Measurements from ENCODE around the gene ETS2.
"Not testable (repeated sequence)": the region's sequence is repeated elsewhere in the genome, so short reads cannot be mapped to it uniquely, and the experiment has no call there.

ETS2 gene

GRCh38 chr21:38823737-38824123, 18.0 kb downstream of the ETS2 start:
- ChIA-PET POLR2A (no interaction called here), CTCF (interaction anchor here (1.2 to 2.1 kb wide), 2 partner anchors 14 to 16 kb away, joined by 3 to 6 read pairs; no protein-coding TSS in a partner anchor)
- TF ChIP-seq CTCF (IDR thresholded peaks at IDR 0.05; ENCODE audit: control extremely low read depth, extremely low read depth, low read depth, missing control alignments) = no peak
- DNase-seq (ENCODE audit: extremely low spot score) = no peak

DNA sequence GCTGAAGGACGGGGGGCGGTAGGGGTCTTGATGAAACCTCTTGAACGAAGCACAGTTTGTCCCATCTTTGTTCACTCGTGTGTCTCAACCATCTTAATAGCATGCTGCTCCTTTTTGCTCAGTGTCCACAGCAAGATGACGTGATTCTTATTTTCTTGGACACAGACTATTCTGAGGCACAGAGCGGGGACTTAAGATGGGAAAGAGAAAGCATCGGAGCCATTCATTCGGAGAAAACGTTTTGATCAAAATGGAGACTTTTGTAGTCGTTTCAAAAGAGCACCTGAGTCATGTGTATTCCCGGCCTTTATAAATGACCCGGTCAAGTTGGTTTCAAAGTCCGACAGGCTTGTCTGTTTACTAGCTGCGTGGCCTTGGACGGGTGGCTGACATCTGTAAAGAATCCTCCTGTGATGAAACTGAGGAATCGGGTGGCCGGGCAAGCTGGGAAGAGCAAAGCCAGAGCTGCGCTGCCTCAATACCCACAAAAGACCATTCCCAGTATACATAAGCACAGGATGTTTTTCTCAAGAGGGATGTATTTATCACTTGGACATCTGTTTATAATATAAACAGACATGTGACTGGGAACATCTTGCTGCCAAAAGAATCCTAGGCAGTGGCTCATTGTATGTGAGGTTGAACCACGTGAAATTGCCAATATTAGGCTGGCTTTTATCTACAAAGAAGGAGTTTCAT, 18.5 kb downstream of the ETS2 start:
- ChIA-PET CTCF (interaction anchor here (1.2 to 2.1 kb wide), 2 partner anchors 15 to 17 kb away, joined by 3 to 6 read pairs; no protein-coding TSS in a partner anchor), POLR2A (no interaction called here)
- no peak for TF ChIP-seq CTCF (IDR thresholded peaks at IDR 0.05; ENCODE audit: control extremely low read depth, extremely low read depth, low read depth, missing control alignments)
- no peak for DNase-seq (ENCODE audit: extremely low spot score)

- ChIA-PET CTCF (no interaction called here), POLR2A (no interaction called here)
- TF ChIP-seq CTCF (IDR thresholded peaks at IDR 0.05; ENCODE audit: control extremely low read depth, extremely low read depth, low read depth, missing control alignments) = no peak
- no peak for DNase-seq (ENCODE audit: extremely low spot score)
Measured at GRCh38 chr21:38825269-38825668, 19.5 kb downstream of the ETS2 start.

- TF ChIP-seq CTCF (IDR thresholded peaks at IDR 0.05; ENCODE audit: control extremely low read depth, extremely low read depth, low read depth, missing control alignments) = no peak
- CTCF ChIA-PET = no interaction called here
- DNase-seq (ENCODE audit: extremely low spot score) = no peak
- POLR2A ChIA-PET = no interaction called here
Measured at GRCh38 chr21:38825921-38826320, 20.2 kb downstream of the ETS2 start.

DNA sequence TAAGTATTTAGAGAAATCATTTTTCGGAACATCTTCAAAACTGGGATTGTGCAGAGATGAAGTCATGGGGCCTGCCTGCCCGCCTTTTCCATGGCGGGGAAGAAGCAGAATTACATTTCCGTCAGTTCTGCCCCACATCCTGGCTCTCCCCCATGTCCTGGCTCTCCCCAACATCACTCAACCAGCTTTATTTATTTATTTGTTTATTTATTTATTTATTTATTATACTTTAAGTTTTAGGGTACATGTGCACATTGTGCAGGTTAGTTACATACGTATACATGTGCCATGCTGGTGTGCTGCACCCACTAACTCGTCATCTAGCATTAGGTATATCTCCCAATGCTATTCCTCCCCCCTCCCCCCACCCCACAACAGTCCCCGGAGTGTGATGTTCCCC, 22.4 kb downstream of the ETS2 start:
- POLR2A ChIA-PET; CTCF ChIA-PET; DNase-seq (ENCODE audit: extremely low spot score): not testable (repeated sequence)

- peak; percentile 52 for DNase-seq (ENCODE audit: extremely low spot score)
- TF ChIP-seq CTCF (IDR thresholded peaks at IDR 0.05; ENCODE audit: control extremely low read depth, extremely low read depth, low read depth, missing control alignments) = no peak
- CTCF ChIA-PET = interaction anchor here (1.2 kb wide), 1 partner anchor 63 kb away, joined by 3 read pairs; no protein-coding TSS in a partner anchor
- POLR2A ChIA-PET = no interaction called here
Measured at GRCh38 chr21:38830671-38831525, 25.2 kb downstream of the ETS2 start.

Data from GM10248 (cell line).